ENCODE data around the gene NCAPG2.

The NCAPG2 gene

GRCh38 chr7:158651968-158652565 is 52.5 kb downstream of the NCAPG2 start:
- no peak overlapping the region for H3K27ac ChIP-seq (ENCODE audit: low read length)
- no peaks in the 10 kb centered on the region for H3K9me3 ChIP-seq (ENCODE audit: control insufficient read depth in 2 of 2, low read length in 2 of 2)
- H3K36me3 ChIP-seq (ENCODE audit: control insufficient read depth in 2 of 2, insufficient read depth in 2 of 2, low read length in 2 of 2), result peaks cover 5 to 16% of the 10 kb centered on the region in 2 donors
- H3K4me3 ChIP-seq (ENCODE audit: low read length in 2 of 2), result no peak overlapping the region
- H3K27me3 ChIP-seq (ENCODE audit: control insufficient read depth in 1 of 2, insufficient read depth in 2 of 2, low read length in 2 of 2), result no peaks in the 10 kb centered on the region
- H3K9ac ChIP-seq (ENCODE audit: low read length in 2 of 2), result no peak overlapping the region
- H3K4me1 ChIP-seq (ENCODE audit: control insufficient read depth, insufficient read depth, low read length), result no peaks in the 10 kb centered on the region

DNA sequence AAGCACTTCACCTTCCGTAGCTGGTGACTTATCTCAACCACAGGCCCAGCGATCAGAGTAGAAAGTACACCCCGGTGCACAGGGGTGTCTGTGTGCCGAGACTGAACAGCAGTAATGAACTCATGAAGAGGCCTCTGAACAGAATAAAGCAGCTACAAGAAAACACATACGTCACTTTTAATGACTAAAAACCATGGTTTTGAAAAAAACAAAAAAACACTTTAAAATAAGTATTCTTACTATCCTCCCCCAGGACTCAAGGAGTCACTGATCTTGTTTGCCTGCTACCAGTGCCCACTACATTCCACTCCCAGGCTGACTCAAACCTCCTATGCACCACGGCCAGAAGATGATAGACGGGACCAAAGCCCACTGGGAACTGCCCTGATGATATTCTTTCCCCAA is 53.8 kb downstream of the NCAPG2 start:
- Histone ChIP-seq H3K27me3 (ENCODE audit: control insufficient read depth in 1 of 2, insufficient read depth in 2 of 2, low read length in 2 of 2) (no peaks in the 10 kb centered on the region), H3K36me3 (ENCODE audit: control insufficient read depth in 2 of 2, insufficient read depth in 2 of 2, low read length in 2 of 2) (peaks cover 3 to 10% of the 10 kb centered on the region in 2 donors), H3K9me3 (ENCODE audit: control insufficient read depth in 2 of 2, low read length in 2 of 2) (no peaks in the 10 kb centered on the region), H3K4me1 (ENCODE audit: control insufficient read depth, insufficient read depth, low read length) (no peaks in the 10 kb centered on the region), H3K9ac (ENCODE audit: low read length in 2 of 2) (no peak overlapping the region), H3K27ac (ENCODE audit: low read length) (no peak overlapping the region), H3K4me3 (ENCODE audit: low read length in 2 of 2) (no peak overlapping the region)

- no peaks in the 10 kb centered on the region for H3K4me1 ChIP-seq (ENCODE audit: control insufficient read depth, insufficient read depth, low read length)
- H3K27ac ChIP-seq (ENCODE audit: low read length), result no peak overlapping the region
- H3K4me3 ChIP-seq (ENCODE audit: low read length in 2 of 2), result no peak overlapping the region
- H3K9me3 ChIP-seq (ENCODE audit: control insufficient read depth in 2 of 2, low read length in 2 of 2), result no peaks in the 10 kb centered on the region
- no peaks in the 10 kb centered on the region for H3K27me3 ChIP-seq (ENCODE audit: control insufficient read depth in 1 of 2, insufficient read depth in 2 of 2, low read length in 2 of 2)
- peaks cover 3 to 7% of the 10 kb centered on the region in 2 donors for H3K36me3 ChIP-seq (ENCODE audit: control insufficient read depth in 2 of 2, insufficient read depth in 2 of 2, low read length in 2 of 2)
- no peak overlapping the region for H3K9ac ChIP-seq (ENCODE audit: low read length in 2 of 2)
Observed at GRCh38 chr7:158649279-158649678, 55.3 kb downstream of the NCAPG2 start.

DNA sequence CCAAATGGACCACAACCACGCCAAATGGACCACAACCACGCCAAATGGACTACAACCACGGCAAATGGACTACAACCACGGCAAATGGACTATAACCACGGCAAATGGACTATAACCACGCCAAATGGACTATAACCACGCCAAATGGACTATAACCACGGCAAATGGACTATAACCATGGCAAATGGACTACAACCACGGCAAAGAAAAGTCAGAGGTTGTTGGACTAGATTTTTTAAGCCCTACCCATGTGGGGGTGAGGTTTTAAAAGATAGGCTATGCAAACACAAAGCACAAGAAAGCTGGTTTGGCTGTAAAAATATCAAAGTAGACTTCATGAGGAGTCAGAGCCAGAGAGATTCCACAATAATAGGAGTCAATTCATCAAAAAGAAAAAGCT is 55.8 kb downstream of the NCAPG2 start:
- no peak overlapping the region for H3K9ac ChIP-seq (ENCODE audit: low read length in 2 of 2)
- H3K4me1 ChIP-seq (ENCODE audit: control insufficient read depth, insufficient read depth, low read length), result no peaks in the 10 kb centered on the region
- peaks cover 3 to 4% of the 10 kb centered on the region in 2 donors for H3K36me3 ChIP-seq (ENCODE audit: control insufficient read depth in 2 of 2, insufficient read depth in 2 of 2, low read length in 2 of 2)
- no peaks in the 10 kb centered on the region for H3K27me3 ChIP-seq (ENCODE audit: control insufficient read depth in 1 of 2, insufficient read depth in 2 of 2, low read length in 2 of 2)
- no peak overlapping the region for H3K27ac ChIP-seq (ENCODE audit: low read length)
- no peaks in the 10 kb centered on the region for H3K9me3 ChIP-seq (ENCODE audit: control insufficient read depth in 2 of 2, low read length in 2 of 2)
- no peak overlapping the region for H3K4me3 ChIP-seq (ENCODE audit: low read length in 2 of 2)

GRCh38 chr7:158648168-158648567 is 56.4 kb downstream of the NCAPG2 start:
- no peak overlapping the region for H3K4me3 ChIP-seq (ENCODE audit: low read length in 2 of 2)
- H3K36me3 ChIP-seq (ENCODE audit: control insufficient read depth in 2 of 2, insufficient read depth in 2 of 2, low read length in 2 of 2), result peaks cover 3 to 4% of the 10 kb centered on the region in 2 donors
- H3K9me3 ChIP-seq (ENCODE audit: control insufficient read depth in 2 of 2, low read length in 2 of 2), result no peaks in the 10 kb centered on the region
- no peak overlapping the region for H3K27ac ChIP-seq (ENCODE audit: low read length)
- no peaks in the 10 kb centered on the region for H3K27me3 ChIP-seq (ENCODE audit: control insufficient read depth in 1 of 2, insufficient read depth in 2 of 2, low read length in 2 of 2)
- no peaks in the 10 kb centered on the region for H3K4me1 ChIP-seq (ENCODE audit: control insufficient read depth, insufficient read depth, low read length)
- no peak overlapping the region for H3K9ac ChIP-seq (ENCODE audit: low read length in 2 of 2)

DNA sequence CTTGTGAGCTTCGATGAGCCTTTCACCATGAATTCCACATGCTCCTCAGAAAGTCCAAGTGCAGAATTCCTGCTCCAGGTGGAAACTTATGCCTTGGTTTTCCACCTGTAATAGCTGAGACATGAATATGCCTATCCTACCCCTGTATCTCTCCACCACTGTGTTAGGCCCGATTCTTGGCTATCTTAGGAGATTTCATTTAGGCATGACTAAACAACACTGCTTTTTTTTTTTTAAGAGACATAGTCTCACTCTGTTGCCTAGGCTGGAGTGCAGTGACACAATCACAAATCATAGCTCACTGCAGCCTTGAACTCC is 57.2 kb downstream of the NCAPG2 start:
- no peaks in the 10 kb centered on the region for H3K27me3 ChIP-seq (ENCODE audit: control insufficient read depth in 1 of 2, insufficient read depth in 2 of 2, low read length in 2 of 2)
- no peaks in the 10 kb centered on the region for H3K4me1 ChIP-seq (ENCODE audit: control insufficient read depth, insufficient read depth, low read length)
- H3K9ac ChIP-seq (ENCODE audit: low read length in 2 of 2), result no peak overlapping the region
- H3K36me3 ChIP-seq (ENCODE audit: control insufficient read depth in 2 of 2, insufficient read depth in 2 of 2, low read length in 2 of 2), result peaks cover 3 to 4% of the 10 kb centered on the region in 2 donors
- H3K9me3 ChIP-seq (ENCODE audit: control insufficient read depth in 2 of 2, low read length in 2 of 2), result no peaks in the 10 kb centered on the region
- no peak overlapping the region for H3K4me3 ChIP-seq (ENCODE audit: low read length in 2 of 2)
- no peak overlapping the region for H3K27ac ChIP-seq (ENCODE audit: low read length)

GRCh38 chr7:158646766-158647474 is 57.7 kb downstream of the NCAPG2 start:
- no peaks in the 10 kb centered on the region for H3K4me1 ChIP-seq (ENCODE audit: control insufficient read depth, insufficient read depth, low read length)
- no peak overlapping the region for H3K27ac ChIP-seq (ENCODE audit: low read length)
- H3K4me3 ChIP-seq (ENCODE audit: low read length in 2 of 2), result no peak overlapping the region
- H3K9ac ChIP-seq (ENCODE audit: low read length in 2 of 2), result no peak overlapping the region
- H3K36me3 ChIP-seq (ENCODE audit: control insufficient read depth in 2 of 2, insufficient read depth in 2 of 2, low read length in 2 of 2), result peaks cover 3 to 4% of the 10 kb centered on the region in 2 donors
- no peaks in the 10 kb centered on the region for H3K9me3 ChIP-seq (ENCODE audit: control insufficient read depth in 2 of 2, low read length in 2 of 2)
- H3K27me3 ChIP-seq (ENCODE audit: control insufficient read depth in 1 of 2, insufficient read depth in 2 of 2, low read length in 2 of 2), result no peaks in the 10 kb centered on the region

- no peaks in the 10 kb centered on the region for H3K9me3 ChIP-seq (ENCODE audit: control insufficient read depth in 2 of 2, low read length in 2 of 2)
- no peaks in the 10 kb centered on the region for H3K4me1 ChIP-seq (ENCODE audit: control insufficient read depth, insufficient read depth, low read length)
- no peaks in the 10 kb centered on the region for H3K27me3 ChIP-seq (ENCODE audit: control insufficient read depth in 1 of 2, insufficient read depth in 2 of 2, low read length in 2 of 2)
- no peak overlapping the region for H3K4me3 ChIP-seq (ENCODE audit: low read length in 2 of 2)
- H3K36me3 ChIP-seq (ENCODE audit: control insufficient read depth in 2 of 2, insufficient read depth in 2 of 2, low read length in 2 of 2), result peaks cover 3 to 4% of the 10 kb centered on the region in 2 donors
- H3K9ac ChIP-seq (ENCODE audit: low read length in 2 of 2), result no peak overlapping the region
- no peak overlapping the region for H3K27ac ChIP-seq (ENCODE audit: low read length)
Observed at GRCh38 chr7:158645842-158646241, 58.8 kb downstream of the NCAPG2 start.

DNA sequence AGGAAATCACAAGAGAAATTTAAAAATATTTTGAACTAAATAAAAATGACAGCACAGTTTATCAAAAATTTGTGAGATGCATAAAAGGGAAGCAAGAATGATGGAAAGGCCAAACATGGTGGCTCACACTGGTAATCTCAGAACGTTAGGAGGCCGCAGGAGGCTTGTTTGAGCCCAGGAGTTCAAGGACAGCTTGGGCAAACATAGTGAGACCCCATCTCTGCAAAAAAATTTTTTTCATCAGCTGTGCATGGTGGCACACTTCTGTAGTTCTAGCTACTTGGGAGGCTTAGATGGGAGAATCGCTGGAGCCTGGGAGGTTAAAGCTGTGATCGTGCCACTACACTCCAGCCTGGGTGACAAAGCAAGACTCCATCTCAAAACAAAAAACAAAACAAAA is 62.5 kb downstream of the NCAPG2 start:
- peaks cover 5 to 8% of the 10 kb centered on the region in 2 donors for H3K36me3 ChIP-seq (ENCODE audit: control insufficient read depth in 2 of 2, insufficient read depth in 2 of 2, low read length in 2 of 2)
- no peaks in the 10 kb centered on the region for H3K4me1 ChIP-seq (ENCODE audit: control insufficient read depth, insufficient read depth, low read length)
- H3K9me3 ChIP-seq (ENCODE audit: control insufficient read depth in 2 of 2, low read length in 2 of 2), result no peaks in the 10 kb centered on the region
- no peaks in the 10 kb centered on the region for H3K27me3 ChIP-seq (ENCODE audit: control insufficient read depth in 1 of 2, insufficient read depth in 2 of 2, low read length in 2 of 2)
- H3K9ac ChIP-seq (ENCODE audit: low read length in 2 of 2), result no peak overlapping the region
- H3K27ac ChIP-seq (ENCODE audit: low read length), result no peak overlapping the region
- H3K4me3 ChIP-seq (ENCODE audit: low read length in 2 of 2), result no peak overlapping the region

GRCh38 chr7:158638001-158638400 is 66.6 kb downstream of the NCAPG2 start:
- Histone ChIP-seq H3K36me3 (ENCODE audit: control insufficient read depth in 2 of 2, insufficient read depth in 2 of 2, low read length in 2 of 2) (peaks cover 2 to 4% of the 10 kb centered on the region in 2 donors), H3K4me3 (ENCODE audit: low read length in 2 of 2) (no peak overlapping the region), H3K9ac (ENCODE audit: low read length in 2 of 2) (no peak overlapping the region), H3K9me3 (ENCODE audit: control insufficient read depth in 2 of 2, low read length in 2 of 2) (no peaks in the 10 kb centered on the region), H3K27me3 (ENCODE audit: control insufficient read depth in 1 of 2, insufficient read depth in 2 of 2, low read length in 2 of 2) (no peaks in the 10 kb centered on the region), H3K4me1 (ENCODE audit: control insufficient read depth, insufficient read depth, low read length) (no peaks in the 10 kb centered on the region), H3K27ac (ENCODE audit: low read length) (no peak overlapping the region)

All from stomach smooth muscle (tissue), 2 donors.